Activated T-cell treated with anti-CD3 and anti-CD28 coated beads, Interleukin-2, amount 50 U/mL, for 48 hours (primary cell): ENCODE measurements around the gene IL10RA.
A peak's percentile ranks its signal among the peaks of the same experiment; 100 is the strongest.

Experiments used
- DNase-seq, 2 experiments: peaks; one replicate each; pipeline ENCODE4 v3.0.0-alpha.2; 2020

IL10RA gene

DNA sequence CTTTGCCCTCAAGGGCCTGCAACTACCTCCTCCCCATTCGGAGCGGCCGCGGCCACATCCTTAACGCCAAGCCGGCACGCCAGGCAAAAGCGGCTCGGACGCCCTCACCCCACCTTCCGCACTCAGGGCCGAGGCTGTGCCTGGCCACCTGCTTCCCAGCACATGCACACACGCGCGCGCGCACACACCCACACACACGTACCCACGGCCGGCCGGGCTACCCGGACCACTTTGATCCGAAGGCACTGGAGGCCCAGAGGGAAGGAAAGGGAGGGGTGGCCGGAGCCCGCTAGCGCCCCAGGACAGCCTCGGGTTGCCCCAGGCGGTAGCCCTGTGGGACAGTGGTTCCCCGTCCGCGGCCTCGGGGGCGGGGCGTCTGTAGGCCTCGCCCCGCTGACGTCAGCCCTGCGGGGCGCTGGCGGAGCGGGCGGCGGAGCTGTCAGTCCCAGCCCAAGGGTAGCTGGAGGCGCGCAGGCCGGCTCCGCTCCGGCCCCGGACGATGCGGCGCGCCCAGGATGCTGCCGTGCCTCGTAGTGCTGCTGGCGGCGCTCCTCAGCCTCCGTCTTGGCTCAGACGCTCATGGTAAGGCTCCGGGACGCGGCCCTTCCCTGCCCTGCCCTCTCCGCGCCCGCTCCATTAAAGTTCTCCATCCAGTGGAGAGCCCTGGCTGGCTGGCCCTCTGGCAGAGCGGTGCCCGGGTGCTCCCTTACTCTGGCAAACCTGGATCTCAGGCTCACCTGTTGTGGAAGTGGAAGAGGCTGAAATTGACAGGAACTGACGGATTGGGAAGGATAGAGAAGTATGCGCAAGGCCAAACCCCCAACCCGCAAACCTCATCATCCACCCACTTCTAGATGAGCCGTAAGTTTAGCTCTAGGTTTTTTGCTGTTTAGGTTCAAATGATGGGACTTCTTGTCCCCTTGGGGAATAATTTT lies at the start of gene IL10RA:
TSS of gene IL10RA (plus strand) at position 442 of the 935 bp plus-strand sequence. CDS start at position 516, 74 bp downstream.
- DNase-seq: peak; percentile 93 to 95

DNA sequence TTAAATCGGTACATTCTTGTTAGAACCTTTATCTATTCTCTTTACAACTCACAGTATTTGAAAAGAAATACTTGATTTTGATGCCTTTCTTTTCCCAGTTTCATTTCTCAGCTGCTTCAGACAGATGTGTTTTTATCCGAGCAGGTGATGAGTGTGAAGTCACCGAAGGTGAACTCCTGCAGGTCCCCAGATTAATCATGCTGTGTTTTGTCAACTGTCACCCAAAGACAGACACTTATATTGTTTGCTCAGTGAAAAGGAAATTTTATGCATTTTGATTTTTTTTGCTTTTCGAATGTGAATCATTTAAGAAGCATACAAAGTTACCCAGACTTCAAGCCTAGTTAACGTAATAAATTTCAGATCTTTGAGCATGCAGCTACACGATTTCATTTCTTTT lies 49.2 kb upstream of the IL10RA start:
- DNase-seq: no peak

DNA sequence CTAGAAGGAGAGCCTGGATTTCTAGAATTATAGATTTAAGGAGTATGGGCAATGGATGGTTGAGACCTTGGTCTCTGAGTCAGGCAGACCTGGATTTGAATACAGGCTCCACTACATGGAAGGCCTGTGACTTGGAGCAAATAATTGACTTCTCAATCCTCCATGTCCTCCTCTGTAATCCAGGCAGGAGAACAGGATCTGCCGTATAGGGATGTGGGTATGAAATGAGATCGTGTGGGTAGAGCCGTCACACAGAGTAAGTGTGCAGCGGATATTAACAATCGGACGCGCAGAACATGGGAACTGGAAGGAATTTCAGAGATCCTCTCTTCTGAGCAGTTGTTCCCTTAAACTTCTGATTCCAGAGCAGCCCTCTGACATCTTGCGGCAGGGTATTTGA lies 45.5 kb upstream of the IL10RA start:
- peak in 1 of 2 experiments; percentile 10 for DNase-seq

DNA sequence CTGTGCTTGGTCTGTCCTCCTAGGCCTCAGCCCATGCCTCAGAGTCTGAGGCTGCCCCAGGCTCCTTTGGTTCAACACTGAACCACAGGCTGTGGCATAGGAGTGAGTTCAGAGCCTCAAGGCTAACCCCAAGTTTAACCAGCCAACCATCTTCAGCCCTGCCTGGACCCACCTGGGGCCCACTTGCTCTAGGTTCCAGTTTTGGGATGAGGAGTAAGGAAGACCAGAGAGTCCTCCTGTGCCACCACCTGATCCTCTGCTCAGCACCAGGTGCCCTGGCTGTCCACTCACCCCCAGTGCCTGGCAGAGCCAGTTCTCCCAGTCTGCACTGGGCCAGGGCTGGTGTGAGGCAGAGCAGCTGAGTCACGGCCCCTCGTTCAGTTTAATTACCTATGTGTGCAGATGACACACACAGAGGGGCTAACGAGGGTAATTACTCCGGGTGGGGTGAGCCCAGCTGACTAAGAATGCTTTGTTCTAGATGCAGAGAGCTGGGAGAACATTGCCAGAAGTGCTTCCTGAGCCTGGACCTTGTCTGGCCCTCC lies 45.0 kb upstream of the IL10RA start:
- DNase-seq: peak in 1 of 2 experiments; percentile 20

DNA sequence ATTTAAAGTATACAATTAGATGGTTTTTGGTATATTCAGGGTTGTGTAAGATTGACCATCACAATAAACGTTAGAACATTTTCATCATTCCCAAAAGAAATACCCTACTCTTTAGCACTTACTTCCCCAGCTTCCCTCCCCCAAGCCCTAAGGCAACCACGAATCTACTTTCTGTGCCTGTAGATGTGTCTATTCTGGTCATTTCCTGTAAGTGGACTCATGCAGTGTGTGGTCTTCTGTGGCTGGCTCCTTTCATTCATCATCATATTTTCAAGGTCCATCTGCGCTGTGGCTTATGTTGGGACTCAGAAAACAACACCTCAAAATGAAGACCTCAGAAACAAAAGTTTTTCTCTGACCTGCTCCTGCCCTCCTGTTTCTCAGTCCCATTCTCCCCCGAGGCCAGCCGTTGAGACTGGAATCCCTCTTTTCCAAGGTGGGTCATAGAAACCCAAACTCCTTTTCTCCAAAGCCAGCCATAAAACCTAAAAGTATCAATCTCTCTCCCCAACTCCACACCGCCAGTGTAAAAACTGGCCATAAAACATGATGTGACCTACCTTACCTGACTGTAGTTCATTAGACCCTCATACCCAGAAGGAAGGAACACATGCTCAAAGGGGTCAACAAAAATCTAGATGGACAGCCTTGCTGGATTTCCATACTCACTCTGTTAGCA lies 44.1 kb upstream of the IL10RA start:
- no peak for DNase-seq

DNA sequence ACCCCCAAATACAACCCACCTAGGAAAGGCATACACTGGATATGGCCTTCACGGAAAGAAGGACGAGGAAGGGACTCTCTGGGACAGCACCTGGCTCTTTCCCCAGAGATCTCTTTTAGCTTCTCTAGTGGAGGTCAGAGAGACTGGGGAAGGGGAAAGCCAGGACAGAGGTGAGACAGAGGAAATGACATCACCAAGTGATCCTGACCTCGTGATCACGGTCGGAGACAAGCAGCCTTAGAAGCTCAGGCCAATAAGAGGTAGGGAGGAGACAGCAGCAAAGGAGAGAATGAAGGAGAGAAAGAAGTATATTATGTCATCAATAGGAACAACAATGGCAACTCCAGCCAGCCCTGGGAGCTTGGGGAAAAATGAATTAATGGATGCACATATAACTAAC lies 41.6 kb upstream of the IL10RA start:
- peak in 1 of 2 experiments; percentile 20 for DNase-seq

DNA sequence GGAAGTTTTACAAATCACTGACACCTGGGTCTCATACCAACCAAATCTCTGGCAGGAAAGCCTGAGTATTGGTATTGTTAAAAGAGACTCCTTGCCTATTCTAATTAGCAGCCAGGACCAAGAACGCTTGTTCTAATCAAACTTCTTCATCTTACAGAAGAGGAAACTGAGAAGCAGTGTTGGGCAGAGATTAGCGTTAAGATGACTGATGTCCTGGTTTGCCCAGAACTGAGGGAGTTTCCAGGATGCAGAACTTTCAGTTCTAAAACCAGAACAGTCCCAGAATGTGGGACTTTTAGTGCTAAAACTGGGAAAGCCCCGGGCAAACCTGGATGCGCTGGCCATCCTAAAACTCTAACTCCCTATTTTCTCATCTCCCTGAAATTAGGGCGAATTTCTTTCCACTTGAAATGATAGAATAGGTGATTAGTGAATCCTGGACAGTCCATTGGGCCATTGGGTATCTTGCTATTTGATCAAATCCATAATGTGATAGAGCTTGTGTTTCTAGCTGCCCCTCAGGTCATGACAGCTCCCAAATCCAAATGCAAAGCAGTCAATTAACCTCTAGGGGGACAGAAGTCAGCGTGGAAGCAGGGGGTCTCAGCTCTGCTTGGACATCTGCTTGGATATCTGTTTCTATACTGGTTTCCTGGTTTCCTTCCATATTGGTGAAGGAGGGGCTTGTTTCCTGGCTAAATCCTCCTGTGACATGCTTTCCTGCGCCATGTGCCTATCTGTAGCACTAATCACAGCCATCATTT lies 41.0 kb upstream of the IL10RA start:
- DNase-seq: peak in 1 of 2 experiments; percentile 17

DNA sequence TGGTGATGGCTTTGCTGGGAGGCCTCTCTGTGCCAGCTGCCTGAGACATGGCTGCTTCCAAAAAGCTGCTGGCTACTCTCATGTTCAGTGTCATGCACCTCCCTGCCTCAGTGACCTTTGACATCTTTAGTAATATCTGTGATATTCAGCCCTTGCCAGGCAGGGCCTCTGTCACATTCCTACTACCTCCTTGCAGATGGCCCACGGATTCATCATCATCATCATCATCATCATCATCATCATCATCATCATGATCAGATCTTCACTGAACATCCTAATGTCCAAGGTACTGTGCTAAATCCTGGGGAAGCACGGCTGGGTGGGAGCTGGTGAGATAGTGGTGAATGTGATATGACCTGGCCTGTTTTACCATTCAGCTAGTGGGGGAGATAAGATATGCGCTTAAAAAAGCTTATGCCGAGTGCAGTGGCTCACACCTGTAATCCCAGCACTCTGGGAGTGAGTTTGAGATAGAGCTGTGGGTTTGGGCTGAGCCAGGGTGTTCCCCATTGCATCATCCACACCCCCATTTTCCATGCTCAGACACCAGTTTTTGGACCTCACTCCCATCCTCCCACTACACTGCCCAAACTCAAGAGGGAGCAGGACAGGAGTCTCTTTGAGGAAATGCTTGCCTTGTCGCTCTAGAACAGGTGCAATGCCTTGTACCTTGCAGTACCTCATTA lies 39.9 kb upstream of the IL10RA start:
- DNase-seq: no peak

DNA sequence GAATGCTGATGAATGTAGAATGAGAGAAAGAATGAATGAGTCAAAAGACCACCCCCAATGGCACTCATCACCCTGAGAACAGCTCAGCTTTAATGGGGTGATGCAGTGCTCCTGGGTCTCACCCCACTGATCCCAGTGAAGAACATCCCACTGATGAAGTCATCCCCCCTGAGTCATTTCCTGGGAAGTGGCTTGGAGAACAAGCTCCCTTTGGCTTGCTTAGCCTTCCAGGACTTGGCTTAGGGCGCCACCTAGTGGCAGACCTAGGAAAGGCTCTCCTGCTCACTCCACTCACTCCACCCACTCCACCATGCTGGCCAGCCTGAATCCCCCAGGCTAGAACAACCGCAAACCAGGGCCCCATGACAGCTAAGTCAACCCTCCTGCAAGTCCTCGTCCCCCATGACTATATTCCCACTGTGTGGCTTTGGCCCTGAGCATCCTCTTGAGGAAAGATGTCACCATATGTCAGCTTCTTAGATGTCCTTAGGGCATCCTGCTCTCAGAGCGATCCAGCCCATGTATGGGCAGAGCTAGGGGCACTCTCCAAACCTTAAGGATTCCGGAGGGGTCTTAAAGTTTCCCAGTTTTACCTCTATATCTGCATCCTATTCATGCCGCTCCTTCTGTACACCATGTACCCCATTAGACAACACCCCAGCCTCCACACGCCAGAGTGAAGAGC lies 39.2 kb upstream of the IL10RA start:
- DNase-seq: peak; percentile 92

DNA sequence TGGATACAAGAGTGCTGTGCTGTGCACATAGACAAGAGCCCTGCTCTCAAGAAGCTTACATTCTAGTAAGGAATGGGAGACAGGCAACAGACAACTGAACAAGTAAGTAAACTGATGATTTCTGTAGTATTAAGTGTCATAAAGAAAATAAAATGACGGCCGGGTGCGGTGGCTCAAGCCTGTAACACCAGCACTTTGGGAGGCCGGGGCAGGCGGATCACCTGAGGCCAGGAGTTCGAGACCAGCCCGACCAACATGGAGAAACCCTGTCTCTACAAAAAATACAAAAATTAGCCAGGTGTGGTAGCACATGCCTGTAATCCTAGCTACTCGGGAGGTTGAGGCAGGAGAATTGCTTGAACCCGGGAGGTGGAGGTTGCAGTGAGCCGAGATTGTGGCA lies 38.4 kb upstream of the IL10RA start:
- DNase-seq: peak in 1 of 2 experiments; percentile 16

DNA sequence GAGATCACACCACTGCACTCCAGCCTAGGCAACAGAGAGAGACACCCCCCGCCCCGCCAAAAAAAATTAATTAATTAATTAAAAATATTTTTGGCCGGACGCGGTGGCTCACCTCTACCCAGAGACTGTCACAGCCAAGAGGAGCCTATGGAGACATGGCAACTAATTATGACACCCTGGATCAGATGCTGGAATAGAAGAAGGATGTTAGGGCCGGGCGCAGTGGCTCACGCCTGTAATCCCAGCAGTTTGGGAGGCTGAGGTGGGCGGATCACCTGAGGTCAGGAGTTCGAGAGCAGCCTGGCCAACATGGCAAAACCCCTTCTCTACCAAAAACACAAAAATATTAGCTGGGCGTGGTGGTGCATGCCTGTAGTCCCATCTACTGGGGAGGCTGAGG lies 37.7 kb upstream of the IL10RA start:
- DNase-seq: peak in 1 of 2 experiments; percentile 12

DNA sequence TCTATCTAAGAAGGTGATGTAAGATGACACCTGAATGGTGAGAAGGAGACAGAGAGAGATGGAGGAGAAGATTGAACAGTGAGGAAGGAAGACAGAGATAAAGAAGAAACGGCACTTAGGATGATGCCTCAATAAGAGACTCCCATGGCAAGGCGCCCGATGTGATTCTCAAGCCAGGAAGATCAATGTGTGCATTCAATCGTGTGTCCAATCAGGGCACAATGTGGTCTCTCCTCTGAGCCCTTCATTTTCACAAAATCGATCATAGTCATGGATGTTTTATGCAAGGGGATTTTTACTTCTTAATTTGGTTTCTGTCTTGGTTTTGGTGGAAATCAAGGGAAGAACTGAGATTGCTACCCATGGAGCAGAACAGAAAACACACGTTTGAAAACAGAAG lies 37.1 kb upstream of the IL10RA start:
- no peak for DNase-seq

DNA sequence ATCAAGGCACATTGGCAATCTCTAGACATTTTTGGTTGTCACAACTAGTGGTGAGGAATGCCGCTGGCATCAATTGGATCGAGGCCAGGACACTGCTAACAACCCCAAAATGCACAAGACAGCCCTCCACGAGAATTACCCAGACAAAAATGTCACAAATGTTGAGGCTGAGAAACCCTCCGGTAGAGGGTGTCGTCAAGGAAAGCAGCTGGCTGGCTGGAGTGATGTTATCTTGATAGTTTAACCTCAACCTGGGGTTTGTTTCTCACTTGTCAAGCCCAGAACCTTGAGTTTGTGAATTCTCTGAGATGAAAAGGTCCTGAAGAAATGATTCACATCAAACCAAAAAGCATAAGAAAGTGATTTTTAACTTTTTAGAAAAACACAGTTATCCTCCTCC lies 35.9 kb upstream of the IL10RA start:
- peak; percentile 64 for DNase-seq

DNA sequence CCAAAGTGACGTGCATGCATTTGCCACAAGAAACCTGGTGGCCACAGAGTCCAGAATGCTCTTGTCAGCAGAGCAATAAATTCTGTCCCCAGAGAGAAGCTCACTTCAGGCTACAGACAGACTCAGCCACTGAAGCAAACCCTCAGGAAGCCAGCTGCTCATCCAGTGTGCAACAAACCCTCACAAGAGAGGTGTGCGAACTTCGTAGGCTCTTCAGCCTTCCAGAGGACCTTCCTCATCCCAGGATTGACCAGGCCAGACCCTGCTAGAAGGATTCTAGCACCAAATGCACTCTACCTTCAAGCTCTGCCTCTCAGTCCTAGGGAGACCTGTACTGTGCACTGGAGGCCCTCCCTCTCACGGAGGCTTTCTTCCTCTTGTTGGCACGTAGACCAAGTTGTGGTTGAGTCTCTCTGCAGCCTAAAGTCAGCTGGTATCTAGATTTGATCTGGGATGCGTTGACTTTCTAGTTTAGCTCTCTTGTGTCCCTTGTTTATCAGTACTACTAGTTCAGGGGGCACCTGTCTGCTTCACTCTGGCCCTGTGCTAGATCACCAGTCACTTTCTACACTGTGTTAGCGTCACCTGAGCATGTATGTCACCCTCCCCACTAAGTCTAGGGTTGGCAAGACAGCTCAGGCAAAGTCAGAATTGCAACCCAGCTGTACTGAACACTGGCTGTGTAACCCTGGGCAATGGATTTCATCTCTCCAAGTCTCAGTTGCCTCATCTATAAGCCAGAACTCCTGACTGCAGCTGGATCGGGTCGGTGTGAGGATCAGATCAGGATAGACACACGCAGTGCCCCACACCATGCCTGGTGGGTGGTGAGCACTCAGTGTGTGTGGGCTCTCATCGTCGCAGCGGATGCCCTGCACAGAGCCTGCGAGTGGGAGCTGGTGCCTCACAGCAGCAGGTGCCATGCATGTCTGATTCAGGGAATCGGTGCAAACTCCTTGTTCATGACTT lies 34.9 kb upstream of the IL10RA start:
- DNase-seq: peak; percentile 61 to 65

DNA sequence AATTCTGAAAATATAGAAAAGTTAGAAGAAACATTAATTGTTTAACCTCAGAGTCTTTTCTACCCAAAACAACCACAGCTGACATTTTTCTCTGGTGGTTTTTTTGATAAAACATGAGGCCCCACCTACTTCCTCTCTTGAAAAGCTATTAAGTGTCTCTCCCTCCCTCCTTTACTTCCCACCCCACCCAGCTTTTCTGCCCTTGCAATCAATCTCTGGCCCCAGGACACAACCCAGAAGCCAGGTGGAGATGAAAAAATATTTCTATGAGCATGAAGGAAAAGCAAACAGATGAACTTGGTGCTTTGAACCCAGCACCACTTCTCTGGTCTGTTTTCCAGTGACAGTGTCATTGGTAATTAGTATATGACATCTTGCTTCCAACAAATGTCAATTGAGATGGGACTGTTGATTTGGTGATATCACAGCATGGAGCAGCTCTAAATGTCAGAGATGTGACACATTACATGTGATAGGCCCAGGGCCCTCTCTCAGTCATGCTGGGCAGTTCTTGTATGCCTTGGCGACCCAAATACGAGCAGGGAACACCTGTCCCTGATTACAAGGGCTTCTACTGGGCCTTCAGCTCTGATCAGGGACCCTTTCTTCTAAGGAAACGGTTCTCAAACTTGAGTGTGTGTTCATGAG lies 33.0 kb upstream of the IL10RA start:
- DNase-seq: peak in 1 of 2 experiments; percentile 34

DNA sequence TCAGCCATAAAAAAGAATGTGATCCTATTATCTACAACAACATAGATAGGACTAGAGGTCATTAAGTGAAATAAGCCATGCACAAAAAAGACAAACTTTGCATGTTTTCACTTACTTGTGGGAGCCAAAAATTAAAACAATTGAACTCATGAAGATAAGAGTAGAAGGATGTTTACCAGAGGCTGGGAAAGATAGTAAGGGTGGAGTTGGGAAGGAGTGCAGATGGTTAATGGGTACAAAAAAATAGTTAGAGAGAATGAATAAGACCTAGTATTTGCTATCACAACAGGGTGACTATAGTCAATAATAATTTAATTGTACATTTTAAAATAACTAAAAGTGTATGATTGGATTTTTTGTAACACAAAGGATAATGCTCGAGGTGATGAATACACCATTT lies 27.2 kb upstream of the IL10RA start:
- DNase-seq: no peak

DNA sequence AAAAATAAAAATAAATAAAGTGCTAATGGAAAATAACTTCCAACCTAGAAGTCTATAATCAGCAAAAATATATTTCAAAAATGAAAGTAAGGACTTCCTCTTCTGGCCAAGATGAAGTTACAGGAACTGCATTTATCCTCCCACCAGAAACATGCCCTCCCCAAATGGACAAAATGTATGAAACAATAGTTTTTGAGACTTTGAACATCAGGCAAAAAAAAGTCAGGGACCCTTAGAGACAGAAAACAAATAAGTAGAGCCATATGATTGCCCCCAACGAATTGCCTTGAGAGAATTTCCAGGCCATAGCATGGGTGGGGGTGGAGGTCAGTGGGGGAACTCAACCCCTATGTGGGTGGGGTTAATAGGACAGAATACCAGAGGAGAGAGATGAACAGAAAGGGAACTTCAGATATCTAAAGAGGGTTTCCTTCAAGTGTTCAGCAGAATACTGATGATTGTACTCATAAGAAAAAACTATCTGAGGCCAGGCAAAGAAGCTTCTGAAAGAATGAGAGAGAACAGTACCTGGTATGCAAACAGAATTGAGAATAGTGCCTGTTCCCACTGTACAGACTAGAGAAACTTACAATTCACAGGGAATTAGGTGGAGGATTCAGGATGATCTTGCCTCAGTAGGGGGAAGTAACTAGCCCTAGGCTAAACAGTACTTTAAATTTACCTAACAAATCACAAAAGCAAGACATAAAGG lies 26.6 kb upstream of the IL10RA start:
- no peak for DNase-seq

DNA sequence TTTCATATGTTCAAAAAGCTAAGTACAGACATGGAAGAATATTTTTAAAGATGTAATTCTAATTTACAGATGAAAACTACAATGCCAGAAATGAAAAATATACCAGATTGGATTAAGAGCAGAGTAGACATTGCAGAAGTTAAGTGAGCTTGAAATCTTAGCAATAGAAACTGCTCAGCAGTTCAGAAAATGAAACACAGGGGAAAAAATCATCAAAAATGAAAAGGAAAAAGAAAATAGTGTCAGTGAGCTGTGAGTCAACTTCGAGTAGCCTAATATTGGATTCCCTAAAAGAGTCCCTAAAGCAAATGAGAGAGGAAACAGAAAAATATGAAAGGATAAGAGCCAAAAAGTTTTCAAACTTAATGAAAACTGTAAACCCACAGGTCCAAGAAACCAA lies 25.8 kb upstream of the IL10RA start:
- DNase-seq: no peak

DNA sequence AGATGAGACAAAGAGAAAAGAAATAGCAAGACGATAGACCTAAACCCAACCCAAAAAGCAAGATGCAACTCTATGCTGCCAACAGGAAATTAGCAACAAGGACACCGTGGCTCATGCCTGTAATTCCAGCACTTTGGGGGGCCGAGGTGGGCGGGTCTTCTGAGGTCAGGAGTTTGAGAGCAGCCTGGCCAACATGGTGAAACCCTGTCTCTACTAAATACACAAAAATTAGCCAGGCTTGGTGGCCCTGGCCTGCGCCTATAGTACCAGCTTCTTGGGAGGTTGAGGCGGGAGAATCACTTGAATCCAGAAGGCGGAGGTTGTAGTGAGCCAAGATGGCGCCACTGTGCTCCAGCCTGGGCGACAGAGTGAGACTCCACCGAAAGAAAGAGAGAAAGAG lies 24.3 kb upstream of the IL10RA start:
- no peak for DNase-seq
